HG03066 (cell line): ENCODE results near the gene MTFR1L.
A peak's percentile ranks its signal among the peaks of the same experiment; 100 is the strongest.

Source experiments
- ATAC-seq: cut with Tn5 transposase; IDR thresholded peaks from one replicate; pipeline ENCODE4 v1.9.1; 2021; ENCODE audit warnings: low read depth; ENCODE audit not compliant: unreplicated experiment

Gene MTFR1L

DNA sequence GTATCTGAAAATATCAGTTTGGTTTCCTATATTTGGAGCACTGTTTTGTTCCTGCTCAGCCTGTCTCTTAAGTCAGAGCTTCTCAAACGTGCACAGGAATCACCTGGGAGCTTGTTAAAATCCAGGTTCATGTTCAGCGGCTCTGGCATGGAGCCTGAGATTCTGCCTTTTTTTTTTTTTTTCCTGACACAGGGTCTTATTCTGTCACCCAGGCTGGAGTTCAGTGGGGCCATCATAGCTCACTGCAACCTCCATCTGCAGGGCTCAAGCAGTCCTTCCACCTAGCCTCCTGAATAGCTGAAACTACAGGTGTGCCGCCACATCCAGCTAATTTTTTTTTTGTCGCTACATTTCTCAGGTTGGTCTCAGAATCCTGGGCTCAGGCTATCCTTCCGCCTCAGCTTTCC, 32.0 kb upstream of the MTFR1L start:
- no peak for ATAC-seq

DNA sequence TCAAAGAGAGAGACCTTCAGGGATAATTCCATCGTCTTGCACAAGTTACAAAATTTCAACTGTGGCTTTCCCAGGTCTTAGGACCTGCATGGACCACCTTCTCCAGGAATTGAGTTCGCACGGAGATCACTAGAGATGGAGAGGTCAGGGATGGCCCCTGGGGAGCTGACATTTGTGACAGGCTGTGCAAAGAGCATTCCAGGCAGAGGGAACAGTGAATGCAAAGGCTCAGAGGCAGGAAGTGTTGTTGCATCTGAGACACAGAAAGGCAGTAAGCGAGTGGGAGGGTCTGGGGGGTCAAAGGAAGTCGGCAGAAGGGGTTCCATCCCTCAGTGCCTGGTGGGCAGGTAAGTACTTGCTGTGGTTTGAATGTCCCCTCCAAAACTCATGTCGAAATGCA, 29.3 kb upstream of the MTFR1L start:
- no peak for ATAC-seq

DNA sequence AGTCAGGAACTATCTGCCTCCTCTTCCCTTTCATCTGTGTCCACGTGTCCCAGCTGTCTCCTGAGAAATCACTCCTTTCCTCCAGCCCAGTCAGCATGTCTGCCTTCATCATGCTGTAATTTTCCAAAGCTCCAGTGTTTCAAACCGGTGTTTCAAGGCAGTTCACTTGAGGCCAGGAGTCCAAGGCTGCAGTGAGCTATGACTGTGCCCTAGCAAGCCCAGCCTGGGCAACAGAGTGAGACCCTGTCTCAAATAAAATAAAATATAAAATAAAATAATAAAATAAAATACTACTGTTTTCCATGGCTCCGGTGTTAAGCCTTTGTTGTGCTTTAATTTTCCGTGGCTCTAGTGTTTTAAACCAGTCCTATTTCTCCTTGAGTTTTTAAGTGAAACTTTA, 27.6 kb upstream of the MTFR1L start:
- ATAC-seq = no peak

DNA sequence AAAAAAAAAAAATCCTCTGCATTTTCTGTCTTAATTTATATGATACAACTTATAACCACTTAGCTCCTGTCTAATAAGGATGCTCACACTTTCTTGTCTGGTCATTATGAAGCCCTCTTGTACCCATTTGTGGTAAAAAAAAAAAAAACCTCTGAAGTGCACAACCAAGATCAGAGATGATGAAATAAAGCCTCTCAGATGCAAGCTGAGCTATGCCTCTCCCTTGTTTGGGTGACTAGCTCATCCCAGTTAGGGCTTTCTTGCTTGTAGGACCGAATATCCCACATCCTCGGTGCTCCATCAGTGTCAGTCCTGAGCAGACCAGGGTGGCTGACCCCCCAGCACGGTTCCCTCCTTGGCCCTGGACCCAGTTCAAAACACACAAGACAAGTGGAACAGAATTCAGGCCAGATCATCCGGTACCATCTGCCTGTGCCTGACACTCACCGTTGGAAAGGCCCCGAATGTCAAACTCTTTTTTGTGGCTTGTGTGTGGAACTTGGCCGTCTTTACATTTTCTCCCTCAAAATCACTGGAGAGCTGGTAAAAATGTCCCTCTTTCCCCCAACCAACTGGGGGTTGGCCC, 26.1 kb upstream of the MTFR1L start:
- ATAC-seq = no peak

DNA sequence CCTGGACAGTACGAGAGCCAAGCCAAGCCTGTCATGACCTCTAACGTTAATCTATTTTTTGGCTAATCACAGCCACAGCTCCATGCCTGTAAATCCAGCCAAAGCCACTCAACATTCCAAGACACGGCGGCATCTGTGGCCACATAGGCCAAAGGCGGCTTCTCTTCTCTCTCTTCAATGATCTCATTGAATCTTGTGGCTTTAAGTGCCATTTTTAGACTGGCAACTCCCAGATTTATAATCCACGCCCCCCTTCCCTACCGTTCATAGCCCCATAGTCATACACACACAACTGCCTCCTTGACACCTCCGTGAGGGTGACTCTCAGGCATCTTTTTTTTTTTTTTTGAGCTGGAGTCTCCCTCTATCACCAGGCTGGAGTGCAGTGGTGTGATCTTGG, 25.4 kb upstream of the MTFR1L start:
- no peak for ATAC-seq

DNA sequence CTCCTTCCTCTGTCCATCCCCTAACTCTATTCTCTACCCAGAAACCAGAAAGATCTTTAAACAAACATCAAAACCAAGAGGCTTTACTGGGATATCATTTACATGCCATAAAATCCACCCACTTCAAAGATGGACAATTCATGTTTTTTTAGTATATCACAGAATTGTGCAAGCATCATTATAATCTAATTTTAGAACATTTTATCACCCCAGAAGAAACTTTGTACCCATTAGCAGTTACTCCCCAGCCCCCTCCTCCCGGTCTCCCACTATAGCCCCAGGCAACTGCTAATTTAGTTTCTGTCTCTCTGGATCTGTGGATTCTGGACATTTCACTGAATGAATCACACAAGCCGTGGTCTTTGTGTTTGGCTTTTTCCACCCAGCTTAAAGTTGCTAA, 24.5 kb upstream of the MTFR1L start:
- ATAC-seq = no peak

DNA sequence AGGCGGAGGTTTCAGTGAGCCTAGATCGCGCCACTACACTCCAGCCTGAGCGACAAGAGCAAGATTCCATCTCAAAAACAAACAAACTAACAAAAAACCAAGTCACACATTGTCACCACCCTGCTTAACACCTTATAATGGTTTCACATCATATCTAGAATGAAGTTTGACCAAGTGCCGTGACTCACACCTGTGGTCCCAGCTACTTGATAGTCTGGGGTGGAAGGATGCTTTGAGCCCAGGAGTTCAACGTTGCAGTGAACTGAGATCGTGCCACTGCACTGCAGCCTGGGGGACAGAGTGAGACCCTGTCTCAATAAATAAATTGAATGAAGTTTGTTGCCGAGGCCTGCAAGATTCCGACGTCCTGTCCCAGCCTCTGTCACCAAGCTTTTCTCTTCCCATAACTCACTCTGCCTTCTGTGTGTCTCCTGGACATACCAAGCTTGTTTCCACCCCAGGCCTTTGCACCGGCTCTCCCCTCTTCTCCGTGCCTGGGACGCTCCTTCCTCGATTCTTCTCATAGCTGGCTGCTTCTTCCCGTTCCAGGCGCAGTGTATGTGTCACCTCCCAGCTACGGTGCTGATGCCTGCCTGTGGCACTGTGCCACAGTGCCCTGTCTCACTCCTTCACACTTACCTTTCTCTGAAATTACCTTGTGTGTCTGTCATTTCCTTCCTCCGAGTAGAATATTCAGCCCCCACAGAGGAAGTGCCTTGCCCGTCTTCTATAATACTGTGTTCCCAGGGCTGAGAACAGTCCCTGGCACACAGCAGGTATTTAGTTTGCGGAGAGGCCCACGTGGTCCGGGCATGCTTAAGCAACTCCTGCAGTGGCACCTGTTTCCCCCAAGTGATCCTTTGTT, 23.6 kb upstream of the MTFR1L start:
- no peak for ATAC-seq

DNA sequence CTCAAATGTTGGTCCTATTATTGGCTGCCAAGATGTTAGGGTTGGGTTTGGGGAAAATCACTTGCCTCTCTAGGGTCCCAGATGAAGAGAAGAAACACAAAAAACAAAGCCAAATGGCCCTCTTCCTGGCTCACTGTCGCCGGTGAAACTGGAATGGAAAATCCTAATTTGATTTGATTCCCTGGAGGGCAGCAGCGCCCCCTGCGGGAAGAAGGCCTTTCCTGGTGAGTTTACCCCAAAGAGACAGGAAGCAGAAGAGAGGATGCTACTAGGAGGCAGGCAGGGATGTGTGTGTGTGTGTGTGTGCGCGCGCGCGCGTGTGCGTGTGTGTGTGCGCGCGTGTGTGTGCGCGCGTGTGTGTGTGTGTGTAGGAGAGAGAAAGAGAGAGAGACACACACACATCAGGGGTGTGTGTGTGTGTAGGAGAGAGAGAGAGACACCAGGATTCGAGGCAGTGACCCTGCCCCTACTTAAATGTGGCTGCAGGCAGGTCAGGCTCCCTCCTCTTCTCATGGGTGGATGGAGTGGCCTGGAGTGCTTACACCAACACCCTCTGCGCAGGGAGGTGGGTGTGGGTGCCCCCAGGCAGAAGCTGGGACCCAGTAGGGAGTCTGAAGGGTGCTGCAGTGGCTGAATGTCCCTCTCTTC, 22.8 kb upstream of the MTFR1L start:
- no peak for ATAC-seq

DNA sequence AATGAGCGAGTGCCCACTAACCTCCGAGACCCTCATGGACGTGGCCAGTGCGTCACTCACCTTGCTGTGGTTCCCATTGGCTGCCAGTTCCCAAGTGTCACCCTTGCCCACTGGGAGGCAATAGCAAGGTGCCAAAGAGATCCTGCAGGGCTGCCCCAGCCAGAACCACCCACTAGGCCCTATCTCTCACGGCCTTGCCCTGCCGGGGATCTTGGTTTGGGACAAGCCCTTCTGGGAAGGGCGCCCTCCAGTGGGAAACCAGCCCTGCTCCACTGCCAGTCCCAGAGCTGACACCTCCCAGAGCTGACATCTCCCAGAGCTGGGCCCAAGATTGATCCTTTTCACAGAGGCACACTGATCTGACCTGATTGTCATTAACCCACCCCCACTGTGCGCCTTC, 21.8 kb upstream of the MTFR1L start:
- ATAC-seq = no peak

DNA sequence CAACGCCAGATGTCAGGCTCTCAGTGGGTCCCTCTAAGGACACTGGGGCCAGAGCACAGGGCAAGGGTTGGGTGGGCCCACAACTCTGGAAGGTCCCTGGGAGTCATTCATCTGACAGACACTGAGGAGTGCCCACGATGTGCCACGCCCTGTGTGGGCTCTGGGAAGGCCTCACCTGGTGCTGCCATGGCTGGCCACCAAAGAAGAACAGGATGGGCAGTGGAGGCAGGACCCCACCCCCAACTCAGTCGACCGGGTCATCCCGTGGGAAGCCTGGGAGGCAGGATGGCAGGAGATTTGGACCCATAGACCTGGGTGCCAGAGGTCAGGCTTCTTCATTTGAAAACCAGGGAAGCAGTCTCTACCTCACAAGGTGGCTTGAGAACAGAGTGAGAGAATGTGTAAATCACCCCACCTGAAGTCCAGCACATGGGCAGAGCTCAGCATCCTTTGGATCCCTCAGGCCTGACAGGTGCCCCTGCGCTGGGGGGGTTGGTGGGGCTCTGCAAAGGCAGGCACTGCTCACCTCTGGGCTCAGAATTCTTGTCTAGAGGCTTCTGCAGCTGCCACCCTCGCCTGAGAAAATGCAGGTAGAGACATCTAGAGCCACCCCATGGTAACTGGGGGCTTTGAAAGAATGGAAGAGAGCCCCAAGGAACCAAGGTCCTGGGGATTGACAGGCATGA, 20.9 kb upstream of the MTFR1L start:
- no peak for ATAC-seq

DNA sequence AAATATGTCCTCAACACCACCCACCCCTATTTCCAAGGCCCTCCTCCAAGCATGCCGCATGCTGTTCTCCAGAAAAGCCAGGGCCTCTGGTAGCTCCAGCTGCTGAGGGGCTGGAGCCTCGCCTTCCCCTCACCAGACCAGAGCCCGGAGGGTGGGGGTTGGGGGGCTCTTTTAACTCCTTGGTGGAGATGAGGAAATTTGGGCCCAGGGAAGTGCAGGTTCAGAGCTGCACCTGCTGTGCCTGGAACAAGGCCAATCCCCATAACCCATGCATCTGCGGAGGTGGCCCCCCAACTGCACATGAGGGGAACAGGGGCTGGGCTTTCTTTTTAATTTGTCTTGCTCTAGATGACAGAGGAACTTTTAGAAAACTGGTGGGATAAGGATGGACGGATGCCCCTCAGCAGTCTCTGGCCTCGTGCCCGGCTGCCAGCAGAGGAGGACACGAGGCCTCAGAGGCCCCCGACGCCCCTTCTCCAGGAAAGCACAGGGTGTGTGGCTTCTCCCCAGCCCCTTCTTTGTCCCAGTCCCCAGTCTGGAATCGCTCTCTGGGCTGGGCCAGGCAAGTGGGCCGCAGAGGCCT, 20.3 kb upstream of the MTFR1L start:
- no peak for ATAC-seq

DNA sequence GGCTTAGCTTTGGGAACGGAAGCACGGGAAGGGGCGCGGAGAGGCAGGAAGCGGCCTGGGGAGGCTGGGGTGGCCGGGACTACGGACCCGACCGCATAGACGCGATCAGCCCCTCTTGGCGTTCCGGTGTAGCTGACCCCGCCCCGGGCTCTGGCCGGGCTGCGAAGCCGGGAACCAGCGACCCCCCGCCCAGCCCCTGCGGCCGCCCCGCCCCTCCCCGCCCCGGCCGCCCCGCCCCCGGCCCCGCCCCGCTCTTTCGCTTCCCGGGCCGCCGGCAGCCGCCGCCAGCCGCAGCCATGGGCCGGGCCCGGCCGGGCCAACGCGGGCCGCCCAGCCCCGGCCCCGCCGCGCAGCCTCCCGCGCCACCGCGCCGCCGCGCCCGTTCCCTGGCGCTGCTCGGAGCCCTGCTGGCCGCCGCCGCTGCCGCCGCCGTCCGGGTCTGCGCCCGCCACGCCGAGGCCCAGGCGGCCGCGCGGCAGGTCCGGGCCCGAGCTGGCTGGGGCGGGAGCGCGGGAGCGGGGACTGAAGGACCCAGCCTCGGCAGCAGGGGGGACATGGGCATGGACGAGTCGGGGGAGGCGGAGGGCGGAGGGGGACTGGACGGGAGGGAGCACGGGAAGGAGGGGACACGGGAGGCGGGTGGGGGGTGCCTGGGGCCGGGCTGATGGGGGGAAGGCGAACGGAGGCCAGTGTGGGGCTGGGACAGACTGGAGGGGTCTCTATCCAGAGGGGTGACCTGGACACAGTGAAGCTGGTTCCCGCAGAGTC, 19.6 kb upstream of the MTFR1L start, which contains the start of gene SELENON:
Gene SELENON (plus strand): TSS at position 259 of the 768 bp plus-strand sequence. CDS start 38 bp downstream, at position 297.
- no peak for ATAC-seq

DNA sequence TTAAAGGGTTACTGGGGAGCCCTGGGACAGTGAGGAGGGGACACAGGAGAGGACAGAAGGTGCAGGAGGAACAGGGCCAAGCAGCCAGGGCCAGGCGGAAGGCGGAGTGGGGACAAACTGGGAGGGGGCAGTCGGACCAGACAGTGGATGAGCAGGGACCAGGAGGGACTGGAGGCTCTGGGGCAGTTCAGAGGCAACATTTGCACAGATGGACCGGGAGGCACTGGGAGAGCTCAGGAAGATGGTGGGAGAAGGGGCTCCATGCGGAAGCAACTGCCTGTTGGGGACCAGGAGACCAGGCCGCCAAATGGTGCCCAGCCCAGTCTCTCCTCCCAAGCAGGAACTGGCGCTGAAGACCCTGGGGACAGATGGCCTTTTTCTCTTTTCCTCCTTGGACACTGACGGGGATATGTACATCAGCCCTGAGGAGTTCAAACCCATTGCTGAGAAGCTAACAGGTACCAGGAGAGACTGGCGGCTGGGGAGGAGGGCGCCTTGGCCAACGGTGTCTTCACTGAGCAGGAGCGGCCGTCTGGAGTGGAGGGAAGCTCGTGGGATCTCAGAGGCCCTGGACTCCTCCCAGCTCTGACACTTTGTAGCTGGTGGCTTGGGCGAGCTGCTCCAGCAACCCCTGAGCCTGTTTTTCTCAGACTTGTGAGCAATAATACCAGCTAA, 18.9 kb upstream of the MTFR1L start:
- ATAC-seq = no peak

DNA sequence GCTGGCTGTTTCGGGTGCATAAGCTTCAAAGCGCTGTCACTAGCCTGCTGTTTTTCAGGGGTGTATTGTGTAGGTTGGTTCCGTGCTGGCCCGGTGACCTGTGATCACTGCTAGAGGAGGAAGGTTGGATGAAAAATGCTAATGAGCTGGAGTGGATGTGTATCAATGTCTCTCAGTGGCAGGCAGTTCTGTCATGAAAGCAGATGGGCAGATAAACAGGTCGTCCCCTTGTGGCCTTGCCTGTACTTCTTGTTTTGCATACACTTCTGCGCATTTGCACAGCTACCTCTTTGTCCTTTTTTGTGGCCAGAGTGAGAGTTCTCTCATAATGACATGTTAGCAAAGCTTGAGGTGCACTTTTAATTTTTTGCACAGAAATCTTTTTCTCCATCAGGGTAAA, 16.8 kb upstream of the MTFR1L start:
- peak; percentile 46 for ATAC-seq

DNA sequence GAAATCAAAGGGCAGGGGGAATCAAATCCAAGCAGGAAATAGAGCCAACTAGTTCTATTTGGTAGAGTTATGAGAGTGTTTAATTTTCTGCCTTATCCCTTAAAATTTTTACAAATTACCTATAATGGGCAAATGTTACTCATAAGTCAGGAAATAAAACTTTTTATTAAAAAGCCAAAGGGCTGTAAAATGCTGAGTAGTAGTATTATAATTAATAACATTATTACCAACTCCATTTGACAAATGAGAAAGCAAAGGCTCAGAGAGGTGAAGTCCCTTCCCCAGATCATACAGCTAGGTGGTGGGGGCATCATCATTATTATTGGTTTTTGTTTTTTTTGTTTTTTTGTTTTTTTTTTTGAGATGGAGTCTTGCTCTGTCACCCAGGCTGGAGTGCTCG, 16.4 kb upstream of the MTFR1L start:
- no peak for ATAC-seq

DNA sequence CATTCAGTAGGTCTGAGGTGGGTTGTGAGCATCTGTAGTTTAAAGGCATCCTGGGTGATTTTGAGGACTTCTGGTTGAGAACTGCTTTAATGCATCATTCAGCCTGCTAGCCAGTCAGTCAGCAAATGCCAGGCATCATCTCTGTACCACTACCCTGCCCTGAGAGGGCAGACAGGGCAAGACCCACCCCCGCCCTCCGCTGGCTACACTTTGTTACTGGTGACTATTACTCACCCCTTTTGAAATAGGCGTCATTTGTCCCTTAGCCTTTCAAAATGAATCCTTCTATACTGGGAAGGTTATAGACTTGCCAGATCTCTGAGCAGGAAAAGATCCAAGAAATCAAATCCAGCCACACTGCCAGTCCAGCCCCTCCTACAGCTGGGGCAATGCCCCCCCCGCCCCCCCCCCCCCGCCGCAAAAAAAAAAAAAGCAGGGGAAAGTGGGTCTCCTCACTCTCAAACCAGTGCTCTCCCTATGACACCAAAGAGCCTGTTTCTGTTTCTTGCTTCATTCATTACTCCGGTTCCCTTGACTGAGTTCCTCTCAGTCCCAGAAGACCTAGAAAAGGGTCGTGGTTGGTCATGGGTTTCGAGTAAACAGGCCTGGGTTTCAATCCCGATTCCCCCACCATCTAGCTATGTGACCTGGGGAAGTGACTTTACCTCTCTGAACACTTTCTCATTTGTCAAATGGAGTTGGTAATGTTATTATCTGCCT, 15.3 kb upstream of the MTFR1L start:
- ATAC-seq = peak; percentile 55

DNA sequence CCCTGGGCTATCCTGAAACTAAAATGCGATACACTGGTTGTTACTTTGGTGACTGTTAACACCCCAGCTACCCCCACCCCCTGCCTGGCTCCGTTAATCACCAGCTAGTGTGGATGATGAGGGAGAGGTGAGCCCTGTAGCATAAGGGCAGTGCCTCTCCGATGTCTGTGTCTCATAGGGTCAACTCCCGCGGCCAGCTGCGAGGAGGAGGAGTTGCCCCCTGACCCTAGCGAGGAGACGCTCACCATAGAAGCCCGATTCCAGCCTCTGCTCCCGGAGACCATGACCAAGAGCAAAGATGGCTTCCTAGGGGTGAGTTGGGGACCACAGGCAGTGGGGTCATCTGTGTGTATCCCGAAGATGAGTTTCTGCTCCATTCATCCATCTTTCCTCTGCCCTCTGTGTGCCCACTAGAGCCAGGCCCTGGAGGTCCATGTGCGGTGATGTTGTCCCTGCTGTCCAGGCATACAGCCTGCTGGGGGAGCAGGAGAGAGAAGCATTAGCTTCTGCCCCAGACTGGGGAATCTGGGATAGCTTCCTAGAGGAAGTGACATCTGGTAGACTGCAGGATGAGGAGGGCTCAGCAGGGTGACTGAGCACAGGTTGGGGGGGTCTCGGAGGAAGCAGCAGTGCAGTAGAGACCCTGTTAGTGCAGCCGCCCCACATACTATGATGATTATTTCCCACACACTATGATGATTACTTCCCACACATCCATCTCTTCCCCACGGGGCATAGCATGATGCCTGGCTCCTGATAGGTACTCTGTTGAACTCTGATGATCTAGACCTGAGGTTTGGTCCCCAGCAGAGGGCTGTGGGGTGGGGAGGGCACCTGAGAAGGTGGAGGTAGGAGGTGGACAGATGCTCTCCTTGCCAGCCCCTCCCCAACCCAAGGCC, 14.5 kb upstream of the MTFR1L start:
- ATAC-seq = no peak

DNA sequence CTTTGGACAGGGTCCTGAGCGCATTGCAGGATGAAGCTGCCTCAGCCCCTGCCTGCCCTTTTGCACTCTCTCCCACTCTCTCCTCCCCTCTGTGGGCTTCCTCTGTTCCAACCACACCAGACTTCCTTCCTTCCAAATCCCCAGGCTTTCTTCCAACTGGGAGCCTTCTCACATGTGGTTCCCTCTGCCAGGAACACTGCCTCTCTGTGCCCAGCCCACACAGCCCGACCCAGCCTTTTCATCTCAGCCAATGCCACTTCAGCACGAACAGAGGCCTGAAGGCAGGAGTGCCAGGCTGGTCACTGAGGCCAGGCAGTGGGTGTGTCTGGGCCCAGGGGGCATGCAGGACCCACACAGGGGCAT, 13.9 kb upstream of the MTFR1L start:
- ATAC-seq = no peak
